SW 1271 (cell line): ENCODE results near the gene MACROD2.
"Not testable (repeated sequence)": the region's sequence is repeated elsewhere in the genome, so short reads cannot be mapped to it uniquely, and the experiment has no call there.

ENCODE experiments used
- DNase-seq, 2 experiments: peaks; one replicate each; lab custom pipeline; 2025; lab: John Stamatoyannopoulos, UW

MACROD2 gene

DNA sequence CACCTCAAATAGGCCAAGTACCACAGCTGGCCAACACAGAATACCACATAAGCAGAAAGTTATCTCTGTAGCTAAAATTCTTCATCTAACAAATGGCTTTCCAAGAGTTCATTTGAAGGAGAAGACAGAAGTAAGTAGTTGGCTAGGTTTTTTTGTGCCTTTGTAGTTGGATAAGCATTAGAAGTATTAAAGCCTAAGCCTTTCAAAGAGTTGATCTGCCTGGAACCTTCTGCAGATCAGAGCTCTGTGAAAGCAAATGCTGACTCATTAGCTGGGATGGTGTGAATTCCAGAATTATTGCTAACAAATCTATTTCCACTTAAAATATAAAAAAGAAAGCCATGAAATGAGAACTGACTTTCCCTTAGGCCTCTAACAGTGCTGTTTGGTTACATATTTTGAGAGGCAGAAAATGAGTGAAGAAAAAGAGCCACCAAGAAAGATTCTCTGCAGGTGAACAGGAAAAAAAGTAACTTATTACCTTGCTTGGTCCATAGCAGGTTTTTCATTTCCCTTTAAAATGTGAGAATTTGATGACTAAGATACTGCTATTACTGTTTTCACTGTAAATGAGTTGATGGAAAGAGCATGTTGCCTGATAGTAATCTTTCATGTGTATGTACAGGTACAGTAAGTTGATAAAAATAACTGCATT is 1105.3 kb downstream of the MACROD2 start:
- DNase-seq, result no peak

DNA sequence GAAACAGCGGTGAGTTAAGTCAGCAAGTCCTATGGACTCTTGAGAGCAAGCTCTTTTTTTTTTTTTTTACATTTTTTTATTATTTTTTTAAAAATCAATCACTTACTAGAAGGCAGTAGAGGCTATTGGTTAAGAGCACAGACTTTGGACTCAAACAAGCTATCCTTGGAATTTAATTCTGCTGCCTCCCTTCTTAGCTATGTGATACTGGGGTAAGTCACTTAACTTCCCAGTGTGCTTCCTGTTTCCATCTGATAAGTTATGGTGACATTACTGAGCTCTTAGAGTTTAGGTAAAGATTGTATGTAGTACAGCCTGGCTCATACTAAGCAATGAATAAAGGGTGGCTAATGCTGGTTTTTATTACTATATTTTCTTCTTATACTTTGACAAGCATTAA is 1112.6 kb downstream of the MACROD2 start:
- no peak for DNase-seq

GRCh38 chr20:15109494-15109893 is 1114.2 kb downstream of the MACROD2 start:
- no peak for DNase-seq

DNA sequence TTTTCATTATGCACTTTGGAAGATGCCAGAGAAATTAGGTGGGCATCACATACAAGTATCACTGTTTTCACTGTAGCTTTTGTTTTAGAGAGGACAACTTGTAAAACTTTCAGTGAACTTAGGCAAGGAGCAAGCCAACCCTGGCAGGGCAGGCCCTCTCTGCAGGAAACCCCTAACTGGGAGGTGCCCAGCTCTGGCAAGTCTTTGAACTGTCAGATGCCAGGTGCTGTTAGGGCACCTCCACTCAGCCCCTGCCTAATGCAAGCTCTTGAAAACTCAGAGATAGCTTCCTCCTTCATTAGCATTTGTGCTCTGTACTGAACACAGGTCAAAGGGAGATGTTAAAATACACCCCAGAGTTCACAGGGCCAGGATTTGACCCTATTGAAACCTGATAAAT is 1116.3 kb downstream of the MACROD2 start:
- DNase-seq, result no peak

DNA sequence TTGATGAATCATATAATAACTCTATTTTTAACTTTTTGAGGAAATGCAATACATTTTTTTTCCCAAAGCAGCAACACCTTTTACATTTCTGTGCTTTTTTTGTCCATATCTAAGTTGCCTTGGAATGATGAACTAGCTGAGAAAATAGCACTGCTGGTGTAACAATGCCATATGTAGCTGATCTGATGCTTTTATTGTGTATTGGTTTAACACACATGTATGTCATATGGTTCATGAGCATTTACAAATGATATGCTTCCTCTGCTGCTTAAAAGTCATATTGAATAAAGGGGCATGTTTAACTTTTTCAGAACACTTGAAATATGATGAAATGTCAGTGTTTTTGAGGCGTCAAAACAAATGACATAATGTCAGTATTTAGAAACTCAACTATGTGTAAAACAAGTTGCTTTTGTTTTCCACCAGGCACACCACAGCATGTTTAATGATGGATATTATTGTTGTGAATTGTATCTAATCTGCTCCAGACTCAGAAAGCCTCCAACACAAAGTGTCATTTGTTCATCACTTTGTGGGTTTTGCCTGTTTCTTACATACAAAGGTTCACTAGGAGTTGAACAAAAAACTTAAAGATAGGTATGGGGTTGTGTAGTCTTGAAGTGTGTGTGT is 1117.9 kb downstream of the MACROD2 start:
- DNase-seq, result no peak

DNA sequence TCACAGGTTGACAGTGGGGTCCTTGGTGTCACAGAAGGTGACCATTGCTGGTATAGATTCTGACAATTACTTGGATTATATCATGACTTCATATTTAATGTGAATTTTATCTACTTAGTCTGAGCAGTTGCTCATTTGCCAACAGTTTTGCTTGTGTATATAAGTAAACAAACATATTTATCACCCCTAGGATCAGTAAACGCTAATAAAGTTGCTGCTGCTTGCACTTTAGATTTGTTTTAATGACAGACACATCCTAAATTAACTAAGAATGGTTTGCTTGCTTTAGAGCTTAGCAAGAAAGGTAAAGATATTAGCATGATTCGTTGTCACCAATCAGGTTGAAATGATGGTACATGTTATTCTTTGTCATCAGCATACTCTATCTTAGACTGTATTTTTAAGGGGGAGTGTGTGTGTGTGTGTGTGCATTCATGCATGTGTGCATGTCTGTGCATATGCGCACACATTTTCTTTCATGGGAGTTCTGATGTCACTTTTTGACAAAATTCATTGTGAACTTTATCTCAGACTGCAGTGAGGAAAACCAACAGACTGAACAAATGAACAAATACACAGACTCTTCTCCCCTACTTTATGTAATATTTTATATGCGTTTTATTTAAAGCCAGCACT is 1124.7 kb downstream of the MACROD2 start:
- DNase-seq, result no peak

- DNase-seq, result no peak
These were observed 1127.3 kb downstream of the MACROD2 start for GRCh38 chr20:15122613-15123012.

GRCh38 chr20:15131176-15131575 is 1135.9 kb downstream of the MACROD2 start:
- no peak for DNase-seq

- no peak for DNase-seq
These were observed 1143.3 kb downstream of the MACROD2 start for GRCh38 chr20:15138548-15139126.

GRCh38 chr20:15139522-15139921 is 1144.2 kb downstream of the MACROD2 start:
- no peak for DNase-seq

GRCh38 chr20:15140286-15140685 is 1145.0 kb downstream of the MACROD2 start:
- DNase-seq, result no peak

DNA sequence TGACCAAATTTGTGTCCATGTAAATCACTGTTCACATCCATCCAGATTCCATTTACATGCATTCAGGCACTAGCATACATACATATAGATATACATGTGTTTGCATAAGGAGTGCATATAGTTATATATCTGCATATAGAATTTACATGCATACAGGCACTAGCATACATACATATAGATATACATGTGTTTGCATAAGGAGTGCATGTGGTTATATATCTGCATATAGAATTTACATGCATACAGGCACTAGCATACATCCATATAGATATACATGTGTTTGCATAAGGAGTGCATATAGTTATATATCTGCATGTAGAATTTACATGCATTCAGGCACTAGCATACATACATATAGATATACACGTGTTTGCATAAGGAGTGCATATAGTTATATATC is 1145.6 kb downstream of the MACROD2 start:
- not testable (repeated sequence) for DNase-seq

GRCh38 chr20:15141861-15142260 is 1146.5 kb downstream of the MACROD2 start:
- DNase-seq, result no peak

GRCh38 chr20:15143478-15143877 is 1148.2 kb downstream of the MACROD2 start:
- no peak for DNase-seq

- DNase-seq, result no peak
These were observed 1149.6 kb downstream of the MACROD2 start for GRCh38 chr20:15144916-15145315.

DNA sequence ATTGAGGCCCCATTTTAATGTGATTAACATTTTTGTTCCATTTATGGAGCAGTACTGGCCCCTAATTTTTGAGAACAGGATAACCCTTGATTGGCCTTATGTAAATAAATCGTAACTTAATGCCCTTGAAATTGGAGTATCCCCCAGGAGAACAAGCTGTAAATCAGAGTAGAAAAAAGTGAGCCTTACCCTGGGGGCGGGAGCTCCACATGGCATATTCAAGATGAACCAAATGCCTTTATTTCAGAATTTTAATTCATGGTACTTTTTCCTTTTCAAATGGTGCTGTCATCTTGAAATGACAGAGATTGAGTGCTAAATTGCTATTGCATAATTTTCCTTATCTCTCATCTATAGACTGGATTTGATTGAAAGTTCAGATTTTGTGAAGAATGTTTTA is 1151.6 kb downstream of the MACROD2 start:
- no peak for DNase-seq

DNA sequence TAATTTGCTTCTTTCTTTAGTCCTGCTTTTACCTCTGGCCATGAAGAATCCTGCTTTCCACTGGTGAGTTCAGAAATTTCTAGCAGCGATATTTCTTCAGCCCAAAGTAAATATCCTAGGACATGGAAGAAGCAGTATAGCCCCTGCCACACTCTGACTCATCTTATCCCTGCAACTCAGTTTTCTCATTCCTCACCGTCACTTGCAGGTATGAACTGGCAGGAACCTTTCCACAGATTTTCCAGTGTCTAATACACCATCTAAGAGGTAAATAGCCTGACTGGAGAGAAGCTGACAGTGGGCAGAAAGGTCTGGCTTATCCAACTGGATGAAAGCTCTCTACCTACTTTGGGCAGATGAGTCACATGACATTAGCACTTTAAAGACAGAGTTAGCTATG is 1158.8 kb downstream of the MACROD2 start:
- DNase-seq, result no peak

- no peak for DNase-seq
These were observed 1160.6 kb downstream of the MACROD2 start for GRCh38 chr20:15155848-15156401.

DNA sequence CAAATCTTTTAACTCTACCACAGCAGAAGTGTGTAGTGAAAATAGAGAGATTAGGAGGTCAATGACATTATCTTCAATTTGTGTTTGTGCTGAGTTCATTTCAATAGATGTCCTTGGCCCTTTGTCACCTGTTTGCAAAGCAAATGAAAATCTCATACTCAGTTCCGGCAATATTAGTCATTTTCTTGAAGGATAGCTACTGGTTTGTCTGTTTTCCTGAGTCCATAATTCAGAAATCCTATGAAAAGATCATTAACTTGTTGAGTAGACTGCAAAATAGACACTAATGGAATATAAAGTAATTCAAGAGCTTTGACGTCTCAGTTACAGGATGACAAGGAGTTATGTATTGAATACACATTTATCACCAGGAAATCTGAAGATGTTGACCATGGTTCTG is 1163.2 kb downstream of the MACROD2 start:
- DNase-seq, result no peak

GRCh38 chr20:15162079-15162647 is 1166.8 kb downstream of the MACROD2 start:
- DNase-seq, result no peak

DNA sequence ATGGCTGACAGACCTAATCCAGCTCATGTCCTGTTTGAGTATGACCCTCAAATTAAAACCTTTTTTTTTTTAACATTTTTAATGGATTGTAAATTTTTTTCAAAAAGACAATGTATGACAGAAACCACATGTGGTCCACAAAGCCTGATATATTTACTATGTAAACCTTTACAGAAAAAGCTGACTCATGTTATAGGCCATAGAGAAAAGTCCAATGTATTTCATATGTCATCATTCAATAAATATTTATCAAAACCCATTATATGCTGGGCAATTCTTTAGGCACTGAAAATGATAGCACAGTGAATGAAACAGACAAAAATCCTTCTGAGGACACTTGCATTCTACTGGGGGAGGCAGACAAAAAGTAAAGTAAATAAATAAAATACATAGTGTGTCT is 1168.3 kb downstream of the MACROD2 start:
- DNase-seq, result no peak

GRCh38 chr20:15164726-15165125 is 1169.4 kb downstream of the MACROD2 start:
- no peak for DNase-seq
